ENCODE measurements around the gene HOXC9.

HOXC9 gene

GRCh38 chr12:53976172-53976822 is 23.7 kb upstream of the HOXC9 start:
- no peak for DNase-seq (ENCODE audit: low read depth)

- DNase-seq (ENCODE audit: low read depth): no peak
Measured at GRCh38 chr12:53976823-53977595, 23.0 kb upstream of the HOXC9 start.

- DNase-seq (ENCODE audit: low read depth): no peak
Measured at GRCh38 chr12:53977596-53978445, 22.1 kb upstream of the HOXC9 start.

GRCh38 chr12:53978477-53979356 is 21.2 kb upstream of the HOXC9 start:
- DNase-seq (ENCODE audit: low read depth): no peak

GRCh38 chr12:53980104-53980801 is 19.7 kb upstream of the HOXC9 start:
- DNase-seq (ENCODE audit: low read depth): no peak

- DNase-seq (ENCODE audit: low read depth): no peak
Measured at GRCh38 chr12:53980802-53981496, 19.0 kb upstream of the HOXC9 start.

GRCh38 chr12:53981634-53982565 is 18.1 kb upstream of the HOXC9 start:
- DNase-seq (ENCODE audit: low read depth): no peak

- no peak for DNase-seq (ENCODE audit: low read depth)
Measured at GRCh38 chr12:53982648-53983567, 17.1 kb upstream of the HOXC9 start.

- no peak for DNase-seq (ENCODE audit: low read depth)
Measured at GRCh38 chr12:53983568-53983949, 16.4 kb upstream of the HOXC9 start.

- DNase-seq (ENCODE audit: low read depth): no peak
Measured at GRCh38 chr12:53983950-53984572, 15.9 kb upstream of the HOXC9 start.

GRCh38 chr12:53984901-53985691 is 14.9 kb upstream of the HOXC9 start, which contains the start of gene HOXC10:
TSS of gene HOXC10 (plus strand) at chr12:53985146. CDS start at chr12:53985260, 114 bp downstream.
- DNase-seq (ENCODE audit: low read depth): peak; percentile 75

GRCh38 chr12:53985692-53985993 is 14.3 kb upstream of the HOXC9 start:
- DNase-seq (ENCODE audit: low read depth): no peak

- DNase-seq (ENCODE audit: low read depth): no peak
Measured at GRCh38 chr12:53985994-53986685, 13.8 kb upstream of the HOXC9 start.

GRCh38 chr12:53986686-53987483 is 13.1 kb upstream of the HOXC9 start:
- DNase-seq (ENCODE audit: low read depth): no peak

- DNase-seq (ENCODE audit: low read depth): no peak
Measured at GRCh38 chr12:53987787-53988230, 12.2 kb upstream of the HOXC9 start.

Measured in stimulated activated CD4-positive, alpha-beta T cell treated with anti-CD3 and anti-CD28 coated beads, Interleukin-2, amount 100 ng/mL, for 4 hours (primary cell).